RWPE2 (cell line): Measurements from ENCODE around the gene POMT1.

ENCODE experiments used
- ATAC-seq: fragments of 200-7000 bp; cut with Tn5 transposase; 3 replicates; pipeline ENCODE4 v1.9.1; 2021; ENCODE audit warnings: low read depth
- DNase-seq: peaks from one replicate; pipeline ENCODE4 v3.0.0-alpha.2; 2020; ENCODE audit warnings: low spot score
- H3K27ac ChIP-seq: fragments of 450-650 bp; 2 replicates; pipeline ENCODE4 v1.5.1; 2017; ENCODE audit warnings: mild to moderate bottlenecking; ENCODE audit not compliant: poor library complexity, severe bottlenecking
- H3K27me3 ChIP-seq: fragments of 250-450 bp; sonication (Bioruptor Pico); 2 replicates; pipeline ENCODE4 v1.5.1; 2021; ENCODE audit warnings: mild to moderate bottlenecking, moderate library complexity; ENCODE audit not compliant: insufficient read depth, poor library complexity, severe bottlenecking
- H3K36me3 ChIP-seq: fragments of 250-450 bp; sonication (Bioruptor Pico); 2 replicates; pipeline ENCODE4 v1.5.1; 2020; ENCODE audit warnings: low read depth, mild to moderate bottlenecking, moderate library complexity
- H3K4me1 ChIP-seq: fragments of 250-450 bp; sonication (Bioruptor Pico); 2 replicates; pipeline ENCODE4 v1.5.1; 2021; ENCODE audit warnings: mild to moderate bottlenecking, moderate library complexity; ENCODE audit not compliant: insufficient read depth, poor library complexity, severe bottlenecking
- H3K4me3 ChIP-seq: fragments of 250-450 bp; sonication (Bioruptor Pico); 2 replicates; pipeline ENCODE4 v1.5.1; 2021; ENCODE audit warnings: mild to moderate bottlenecking, moderate library complexity; ENCODE audit not compliant: severe bottlenecking
- H3K9me3 ChIP-seq: fragments of 250-450 bp; sonication (Bioruptor Pico); 2 replicates; pipeline ENCODE4 v1.5.1; 2021; ENCODE audit warnings: mild to moderate bottlenecking, moderate library complexity; ENCODE audit not compliant: severe bottlenecking
- TF ChIP-seq, protein P1 (sequence below): fragments of 450-650 bp; IDR thresholded peaks from one replicate; pipeline ENCODE4 v1.5.1; 2017; ENCODE audit warnings: mild to moderate bottlenecking, moderate library complexity; ENCODE audit not compliant: poor library complexity, severe bottlenecking

POMT1 gene

DNA sequence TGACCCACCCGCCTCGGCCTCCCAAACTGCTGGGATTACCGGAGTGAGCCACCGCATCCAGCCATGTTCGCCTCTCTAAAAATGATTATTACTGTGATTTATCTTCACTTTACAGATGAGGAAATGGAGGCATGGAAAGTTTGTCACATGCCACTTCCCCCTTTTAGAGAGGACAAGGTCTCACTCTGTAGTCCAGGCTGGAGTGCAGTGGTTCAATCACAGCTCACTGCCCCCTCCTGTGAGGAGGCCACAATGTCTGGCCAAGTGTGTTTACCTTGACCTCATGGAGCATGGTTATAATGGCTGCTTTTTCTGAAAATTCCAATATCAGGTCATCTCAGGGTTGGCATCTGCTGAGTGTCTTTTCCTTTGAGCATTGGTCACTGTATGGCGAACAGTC is 49.3 kb downstream of the POMT1 start:
- DNase-seq, result no peak
- no peaks in the 10 kb centered on the region for H3K9me3 ChIP-seq
- TF ChIP-seq, protein P1, sequence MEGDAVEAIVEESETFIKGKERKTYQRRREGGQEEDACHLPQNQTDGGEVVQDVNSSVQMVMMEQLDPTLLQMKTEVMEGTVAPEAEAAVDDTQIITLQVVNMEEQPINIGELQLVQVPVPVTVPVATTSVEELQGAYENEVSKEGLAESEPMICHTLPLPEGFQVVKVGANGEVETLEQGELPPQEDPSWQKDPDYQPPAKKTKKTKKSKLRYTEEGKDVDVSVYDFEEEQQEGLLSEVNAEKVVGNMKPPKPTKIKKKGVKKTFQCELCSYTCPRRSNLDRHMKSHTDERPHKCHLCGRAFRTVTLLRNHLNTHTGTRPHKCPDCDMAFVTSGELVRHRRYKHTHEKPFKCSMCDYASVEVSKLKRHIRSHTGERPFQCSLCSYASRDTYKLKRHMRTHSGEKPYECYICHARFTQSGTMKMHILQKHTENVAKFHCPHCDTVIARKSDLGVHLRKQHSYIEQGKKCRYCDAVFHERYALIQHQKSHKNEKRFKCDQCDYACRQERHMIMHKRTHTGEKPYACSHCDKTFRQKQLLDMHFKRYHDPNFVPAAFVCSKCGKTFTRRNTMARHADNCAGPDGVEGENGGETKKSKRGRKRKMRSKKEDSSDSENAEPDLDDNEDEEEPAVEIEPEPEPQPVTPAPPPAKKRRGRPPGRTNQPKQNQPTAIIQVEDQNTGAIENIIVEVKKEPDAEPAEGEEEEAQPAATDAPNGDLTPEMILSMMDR, result no peak
- no peak overlapping the region for H3K27ac ChIP-seq
- ATAC-seq, result no peak
- H3K4me3 ChIP-seq, result no peak overlapping the region
- H3K4me1 ChIP-seq, result no peaks in the 10 kb centered on the region
- peaks cover 20% of the 10 kb centered on the region for H3K27me3 ChIP-seq
- no peaks in the 10 kb centered on the region for H3K36me3 ChIP-seq

DNA sequence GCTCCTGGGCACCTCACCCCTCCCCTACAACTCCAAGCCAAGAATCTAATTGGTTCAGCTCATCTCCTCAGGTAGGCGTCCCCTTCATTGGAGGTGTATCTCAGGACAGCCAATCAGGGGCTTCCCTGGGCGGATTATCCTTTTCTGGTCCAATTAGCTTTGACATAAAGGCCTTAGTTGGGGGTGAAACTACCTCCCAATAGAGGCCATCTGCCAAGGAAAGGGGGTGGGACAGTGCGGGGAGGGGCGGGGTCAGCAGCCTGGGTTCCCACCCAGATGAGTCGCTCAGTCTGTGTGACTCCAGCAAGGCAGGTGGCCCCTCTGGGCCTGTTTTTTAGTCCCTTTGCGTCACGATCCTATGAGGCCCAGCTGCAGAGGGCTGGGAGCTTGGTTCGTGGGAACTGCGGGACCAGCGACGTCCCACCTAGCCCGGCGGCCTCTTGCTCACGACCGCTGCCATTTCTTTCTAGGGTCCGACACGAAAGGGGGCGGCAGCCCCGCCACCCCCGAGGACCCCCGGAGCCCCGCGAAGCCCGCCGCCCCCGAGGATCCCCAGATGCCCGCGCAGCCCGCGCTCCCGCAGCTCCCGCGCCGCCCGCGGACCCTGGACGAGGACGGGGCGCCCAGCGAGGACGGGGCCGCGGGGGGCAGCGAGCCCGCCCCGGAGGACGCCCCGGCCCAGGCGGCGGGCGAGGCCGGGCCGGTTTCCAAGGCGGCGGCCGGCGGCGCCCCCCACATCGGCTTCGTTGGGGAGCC is 51.5 kb downstream of the POMT1 start:
- Histone ChIP-seq H3K4me3 (no peak overlapping the region), H3K9me3 (no peaks in the 10 kb centered on the region), H3K36me3 (no peaks in the 10 kb centered on the region), H3K27me3 (peaks cover 3% of the 10 kb centered on the region), H3K27ac (no peak overlapping the region), H3K4me1 (no peaks in the 10 kb centered on the region)
- TF ChIP-seq, protein P1, result no peak
- no peak for ATAC-seq
- no peak for DNase-seq

DNA sequence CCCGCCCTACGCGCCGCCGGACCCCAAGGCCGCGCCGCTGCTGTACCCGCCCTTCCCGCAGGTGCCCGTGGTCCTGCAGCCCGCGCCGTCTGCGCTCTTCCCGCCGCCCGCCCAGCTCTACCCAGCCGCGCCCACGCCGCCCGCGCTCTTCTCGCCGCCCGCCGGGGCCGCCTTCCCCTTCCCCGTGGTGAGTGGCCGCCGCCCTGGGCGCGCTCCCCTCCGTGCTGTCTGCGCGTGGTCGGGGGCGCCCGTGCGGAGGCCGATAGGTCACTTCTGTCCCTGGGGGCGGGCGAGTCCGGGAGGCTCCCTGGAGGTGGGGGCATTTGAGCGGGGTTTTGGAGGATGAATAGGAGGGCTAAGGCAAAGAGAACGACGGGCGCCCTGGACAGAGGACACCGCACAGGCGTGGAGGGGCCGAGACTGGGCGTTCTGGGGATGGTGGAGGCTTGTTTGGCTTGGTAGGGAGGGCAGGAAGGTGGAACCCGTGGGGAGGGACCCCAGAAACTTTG is 52.2 kb downstream of the POMT1 start:
- Histone ChIP-seq H3K36me3 (no peaks in the 10 kb centered on the region), H3K4me3 (no peak overlapping the region), H3K27me3 (peaks cover under 1% of the 10 kb centered on the region), H3K4me1 (no peaks in the 10 kb centered on the region), H3K27ac (no peak overlapping the region), H3K9me3 (no peaks in the 10 kb centered on the region)
- DNase-seq (peak; percentile 52), ATAC-seq (no peak)
- TF ChIP-seq, protein P1, result no peak

DNA sequence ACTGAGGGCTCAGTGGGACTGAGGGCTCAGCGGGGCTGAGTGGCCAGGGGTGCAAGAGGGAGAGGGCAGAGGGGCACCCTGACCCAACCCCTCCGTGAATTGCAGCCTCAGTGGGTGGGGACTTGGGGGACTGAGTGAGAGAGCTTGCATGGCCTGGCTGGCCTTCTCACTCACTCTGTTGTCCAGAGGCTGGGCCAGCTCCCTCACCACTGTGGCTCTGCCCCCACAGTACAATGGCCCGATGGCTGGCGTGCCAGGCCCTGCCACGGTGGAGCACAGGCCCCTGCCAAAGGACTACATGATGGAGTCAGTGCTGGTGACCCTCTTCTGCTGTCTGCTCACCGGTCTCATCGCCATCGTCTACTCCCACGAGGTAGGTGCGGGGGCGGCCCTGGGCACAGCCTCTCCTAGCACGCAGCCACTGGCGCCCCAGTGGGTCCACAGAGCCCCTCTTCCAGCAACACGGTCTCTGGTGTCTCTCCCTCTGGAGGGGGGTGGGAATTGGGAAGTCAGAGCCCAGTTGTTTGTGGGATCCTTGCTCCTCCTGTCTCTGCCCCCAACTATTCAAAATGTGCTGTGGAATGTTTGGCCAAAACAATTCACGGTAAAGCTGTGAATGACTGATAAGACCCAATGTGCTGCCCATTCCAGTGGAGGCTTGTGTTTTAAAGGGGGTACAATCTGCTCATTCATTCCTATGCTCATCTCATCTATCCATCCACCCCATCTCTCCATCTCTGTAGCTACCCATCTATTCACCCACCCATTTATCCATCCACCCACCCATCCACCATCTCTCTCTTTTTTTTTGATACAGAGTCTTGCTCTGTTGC is 53.3 kb downstream of the POMT1 start:
- DNase-seq, result peak; percentile 47
- TF ChIP-seq, protein P1, result no peak
- ATAC-seq, result no peak

More for the DNA sequence above, 53.3 kb downstream of the POMT1 start:
- no peaks in the 10 kb centered on the region for H3K9me3 ChIP-seq
- no peaks in the 10 kb centered on the region for H3K4me1 ChIP-seq
- no peak overlapping the region for H3K27ac ChIP-seq
- H3K36me3 ChIP-seq, result no peaks in the 10 kb centered on the region
- no peaks in the 10 kb centered on the region for H3K27me3 ChIP-seq
- no peak overlapping the region for H3K4me3 ChIP-seq
